T-helper 2 cell treated with Interferon-gamma antibody and Interleukin-4, amounts not matched to agents 100 ng/mL and 5 ng/mL, for 36 hours (primary cell): ENCODE data around the gene ROMO1. TPM values are rescaled to one million over a fixed set of nuclear protein-coding genes. Genes with fewer than 3 reads are reported as not detected.

Experiments used
- intact Hi-C: fragments of 100-400 bp; cut with micrococcal nuclease; formaldehyde crosslinking; loops from one replicate; pipeline ENCODE4 v1.15.1; 2023
- total RNA-seq: library from RNA; stranded (reverse); gene quantifications from 2 replicates; pipeline ENCODE4 v1.2.3, GENCODE V29; 2022

Gene ROMO1
- total RNA-seq, 1 donor from 2014 or later: 98.1 TPM

DNA sequence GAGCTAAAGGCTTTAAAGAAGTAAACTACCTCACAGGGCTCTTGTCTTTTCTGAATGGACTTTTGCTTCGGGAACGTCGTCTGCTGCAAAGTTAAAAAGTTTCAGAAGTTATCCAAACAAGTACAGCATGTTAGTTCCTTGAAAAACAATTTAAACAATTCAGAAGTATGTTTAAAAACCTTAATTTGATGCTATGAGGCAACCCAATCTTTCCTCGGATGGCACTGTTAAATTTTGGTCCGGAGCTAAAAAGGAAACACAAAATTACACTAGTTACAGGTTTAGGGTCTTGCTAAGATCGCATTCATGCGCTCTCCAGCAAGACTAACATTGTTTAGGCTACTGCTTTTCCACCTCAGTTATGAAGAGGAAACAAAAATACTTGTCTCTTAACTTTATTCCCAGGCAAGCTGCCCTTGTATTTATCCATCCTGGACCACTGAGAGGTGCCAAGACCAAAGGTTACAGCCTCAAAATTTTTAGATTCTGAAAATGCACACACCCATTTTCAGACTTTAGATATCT lies 30.1 kb downstream of the ROMO1 start:
- intact Hi-C loops: no loop called here

DNA sequence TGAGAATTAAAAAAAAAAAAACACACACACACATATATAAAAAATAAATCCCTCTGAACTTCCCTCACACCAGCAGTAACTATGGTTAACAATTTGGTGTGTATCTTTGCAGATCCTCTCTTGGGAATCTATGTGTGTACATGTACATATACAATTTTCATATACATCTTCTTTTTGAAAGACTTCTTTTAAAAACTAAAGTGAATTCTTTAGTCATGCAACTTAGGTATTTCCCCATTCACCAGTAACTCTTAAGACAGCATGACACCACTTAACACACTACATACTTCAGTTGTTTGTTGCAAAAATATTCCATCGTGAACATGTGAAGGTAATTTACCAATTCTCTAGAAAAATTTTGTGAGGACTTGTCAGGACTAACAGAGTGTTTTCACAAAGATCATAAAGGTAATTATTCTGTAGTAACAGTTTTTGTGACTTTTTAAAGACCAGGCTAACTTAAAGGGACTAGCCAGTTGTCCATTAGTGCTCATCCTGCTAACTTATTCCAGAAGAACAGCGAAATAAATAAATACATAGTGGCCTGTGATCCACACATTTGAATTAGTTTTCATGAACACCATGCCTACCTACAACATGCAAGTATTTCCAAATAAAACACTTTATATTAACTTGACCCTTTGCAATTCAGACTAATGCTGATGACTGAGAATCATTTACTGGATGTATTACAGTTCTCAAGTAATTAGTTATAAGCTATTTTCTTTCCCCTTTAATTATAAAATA lies 30.8 kb downstream of the ROMO1 start:
- intact Hi-C loops: no loop called here

DNA sequence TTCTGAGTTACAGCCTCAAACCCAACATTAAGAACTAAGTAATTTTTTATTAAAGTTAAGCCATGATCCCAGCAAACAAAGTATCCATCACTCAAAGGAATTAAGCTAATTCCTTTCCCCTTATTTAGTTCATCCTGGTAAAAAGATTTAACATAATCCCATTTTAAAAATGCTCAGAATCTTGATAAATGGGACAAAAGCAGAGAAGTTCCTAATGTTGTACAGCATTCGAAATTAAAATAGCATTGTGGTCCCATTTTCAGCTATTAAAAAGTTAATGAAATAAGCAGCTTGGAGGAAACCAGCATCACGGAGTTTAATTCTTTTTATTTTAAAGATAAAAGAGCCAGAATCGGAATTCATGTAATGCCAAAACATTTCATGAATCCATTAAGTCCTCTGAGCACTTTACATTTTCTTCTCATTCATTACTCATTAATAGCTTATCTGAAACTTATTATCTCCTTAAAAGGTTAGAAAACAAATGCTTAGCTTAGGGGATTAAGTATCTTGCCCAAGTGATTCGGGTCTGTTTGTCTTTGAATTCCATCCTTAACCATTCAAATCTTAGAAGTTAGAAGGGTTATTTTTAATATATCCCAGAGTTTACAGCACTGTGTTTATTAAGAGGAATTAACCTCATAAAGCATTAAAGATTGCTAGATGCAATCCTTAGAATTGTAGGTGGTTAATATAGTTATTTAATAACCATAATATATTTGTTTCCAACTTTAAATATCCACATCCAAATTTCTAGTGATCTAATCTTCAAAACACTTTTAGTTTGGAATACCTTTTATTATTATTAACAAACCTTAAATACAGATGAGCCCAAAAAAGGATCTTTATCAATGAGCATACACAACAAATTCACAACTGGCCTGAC lies 31.6 kb downstream of the ROMO1 start:
- intact Hi-C loops: no loop called here

DNA sequence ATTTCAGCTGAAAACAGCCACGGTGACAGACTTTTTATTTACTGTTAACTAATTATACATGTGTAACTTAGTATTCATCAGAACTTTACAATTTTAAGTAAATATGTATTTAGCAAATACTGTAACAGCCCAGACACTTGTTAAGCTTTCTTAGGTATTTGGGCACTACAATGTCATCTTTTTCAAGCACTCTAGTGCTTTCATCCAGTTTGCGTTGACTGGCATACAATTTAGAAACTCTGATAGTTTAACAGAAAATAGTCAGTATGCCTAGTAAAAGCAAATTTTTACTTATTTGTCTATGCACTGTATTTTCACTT lies 32.2 kb downstream of the ROMO1 start:
- intact Hi-C loops: no loop called here

DNA sequence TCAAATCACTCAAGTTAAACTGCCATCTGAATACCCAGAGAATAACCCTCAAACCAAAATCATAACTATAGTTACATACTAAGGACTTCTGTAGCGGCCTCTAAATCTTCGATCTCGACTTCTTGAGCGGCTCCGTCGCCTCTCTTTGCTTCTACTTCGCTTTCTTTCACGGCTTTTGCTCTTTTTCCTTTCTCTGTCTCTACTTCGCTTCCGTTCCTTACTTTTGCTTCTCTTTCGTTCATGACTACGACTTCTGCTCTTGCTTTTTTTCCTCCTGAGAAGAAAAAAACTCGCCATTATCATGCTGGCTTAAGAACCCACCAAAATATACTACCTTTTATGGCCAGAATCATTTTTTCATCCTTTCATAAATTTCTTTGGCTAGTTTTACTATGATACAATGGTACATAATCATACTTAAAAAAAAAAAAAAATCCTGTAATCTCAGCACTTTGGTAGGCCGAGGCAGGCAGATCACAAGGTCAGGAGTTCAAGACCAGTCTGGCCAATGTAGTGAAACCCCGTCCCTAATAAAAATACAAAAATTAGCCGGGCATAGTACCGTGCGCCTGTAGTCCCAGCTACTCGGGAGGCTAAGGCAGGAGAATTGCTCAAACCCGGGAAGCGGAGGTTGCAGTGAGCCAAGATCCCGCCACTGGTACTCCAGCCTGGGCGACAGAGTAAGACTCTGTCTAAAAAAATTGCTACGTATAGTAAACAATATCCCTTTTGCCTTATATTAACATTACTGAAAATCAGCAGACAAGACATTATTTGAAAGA lies 32.8 kb downstream of the ROMO1 start:
- intact Hi-C loops: no loop called here

DNA sequence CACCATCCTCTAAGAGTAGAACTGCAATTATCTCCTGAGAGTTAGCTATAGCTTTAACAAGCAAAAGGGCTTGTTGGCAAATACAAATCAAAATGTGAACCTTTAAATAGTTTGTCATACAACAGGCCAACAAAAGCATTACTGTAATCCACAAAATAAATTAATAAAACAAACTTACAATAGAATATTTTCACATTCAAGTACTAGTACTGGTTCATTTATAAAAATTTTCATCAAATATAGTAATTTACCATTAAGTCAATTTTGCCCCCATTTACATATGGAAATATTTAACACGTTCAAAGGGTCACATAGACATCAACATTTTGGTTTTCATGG lies 33.4 kb downstream of the ROMO1 start:
- intact Hi-C loops: no loop called here

DNA sequence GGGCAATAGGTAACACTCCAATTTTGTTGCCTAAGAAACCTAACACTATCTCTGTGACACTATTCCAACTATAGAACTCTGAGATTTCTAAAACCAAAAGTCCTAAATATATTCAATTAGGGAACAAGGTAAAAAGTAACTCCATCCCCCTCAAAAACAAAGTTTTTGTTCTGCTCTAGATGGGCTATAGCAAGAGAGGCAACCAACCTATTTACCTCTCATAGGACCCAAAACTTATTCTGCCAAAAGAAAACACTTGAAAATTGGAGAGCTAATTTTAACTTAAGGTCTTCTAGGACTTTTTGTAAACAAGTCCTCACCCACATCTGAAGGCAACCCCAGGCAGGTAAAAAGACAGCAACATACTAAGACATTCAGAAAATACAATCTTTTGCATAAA lies 35.2 kb downstream of the ROMO1 start:
- intact Hi-C loops: no loop called here

DNA sequence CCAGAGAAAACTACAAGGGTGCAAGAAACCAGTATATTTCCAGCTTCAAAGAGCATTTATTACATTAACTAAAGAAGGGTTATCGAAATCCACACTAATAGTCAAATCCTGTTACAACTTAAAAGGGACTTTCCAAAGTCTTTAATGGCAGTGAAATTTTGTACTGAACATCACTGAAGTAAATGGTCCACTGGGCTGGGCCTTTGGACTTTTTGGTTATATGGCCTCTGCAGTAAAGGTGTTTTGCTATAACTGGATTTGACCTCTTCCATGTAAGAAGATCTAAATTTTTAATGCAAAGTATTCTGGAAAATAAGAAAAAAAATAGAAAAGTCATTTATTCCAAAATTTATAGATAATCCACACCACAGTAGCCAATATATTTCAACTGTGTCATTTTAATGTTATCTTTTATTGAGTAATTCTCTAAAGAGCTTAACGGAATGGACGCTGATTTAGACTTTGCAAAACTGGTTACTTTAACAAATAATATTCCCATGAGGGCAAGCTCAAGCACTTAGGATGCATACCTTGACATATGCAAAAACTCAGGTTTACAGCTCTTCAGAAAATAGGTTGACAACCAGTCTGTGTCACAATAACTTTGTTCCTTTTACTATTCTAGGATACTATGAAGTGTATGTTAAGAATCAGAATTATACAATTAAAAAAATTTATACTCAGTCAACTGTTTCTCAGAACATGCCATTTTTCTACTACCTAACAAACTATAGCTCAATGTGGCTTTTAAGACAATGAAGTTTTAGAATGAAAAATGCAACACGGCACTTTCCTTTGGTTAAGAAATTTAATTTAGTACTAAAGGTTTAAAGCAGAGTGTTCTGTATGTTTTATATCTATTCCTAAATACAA lies 35.8 kb downstream of the ROMO1 start:
- intact Hi-C loops: no loop called here

DNA sequence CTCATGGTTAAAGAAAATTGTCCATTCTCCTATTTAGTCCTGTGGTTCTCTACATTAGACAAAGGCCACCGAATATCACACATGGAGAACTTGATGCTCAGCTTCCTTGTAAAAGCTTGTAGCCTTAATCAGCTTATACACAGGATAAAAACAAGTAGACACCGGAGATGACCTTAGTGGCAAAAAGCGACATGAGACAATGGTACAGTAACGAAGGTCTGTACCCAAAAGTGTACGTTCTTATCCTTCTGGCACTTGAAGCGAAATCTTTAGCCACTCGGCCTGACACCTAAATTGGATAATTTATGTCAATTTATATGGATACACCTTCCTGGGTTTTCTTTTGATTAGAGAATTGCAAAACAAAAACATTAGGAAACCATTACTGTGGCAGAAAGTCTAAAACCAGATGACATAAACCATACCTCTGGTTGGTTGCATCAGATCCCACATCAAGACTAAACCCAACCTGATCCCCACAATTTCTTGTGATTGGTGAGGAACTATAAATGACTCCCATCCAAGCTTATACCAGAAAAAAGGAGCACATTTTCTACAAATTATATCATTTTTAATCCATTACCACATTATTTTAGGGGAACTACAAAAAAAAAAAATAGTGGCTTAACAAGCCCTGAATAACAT lies 36.7 kb downstream of the ROMO1 start:
- intact Hi-C loops: no loop called here

DNA sequence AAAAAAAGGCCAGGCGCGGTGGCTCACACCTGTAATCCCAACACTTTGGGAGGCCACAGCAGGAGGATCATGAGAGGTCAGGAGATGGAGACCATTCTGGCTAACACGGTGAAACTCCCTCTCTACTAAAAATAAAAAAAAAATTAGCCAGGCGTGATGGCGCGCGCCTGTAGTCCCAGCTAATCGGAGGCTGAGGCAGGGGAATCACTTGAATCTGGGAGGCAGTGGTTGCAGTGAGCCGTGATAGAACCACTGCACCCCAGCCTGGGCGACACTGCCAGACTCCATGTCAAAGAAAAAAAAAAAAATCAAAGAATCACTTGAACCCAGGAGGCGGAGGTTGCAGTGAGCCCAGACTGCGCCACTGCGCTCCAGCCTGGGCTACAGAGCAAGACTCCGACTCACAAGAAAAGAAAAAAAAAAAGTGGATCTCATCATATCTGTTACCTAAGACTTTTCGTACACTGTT lies 38.7 kb downstream of the ROMO1 start:
- intact Hi-C loops: no loop called here

DNA sequence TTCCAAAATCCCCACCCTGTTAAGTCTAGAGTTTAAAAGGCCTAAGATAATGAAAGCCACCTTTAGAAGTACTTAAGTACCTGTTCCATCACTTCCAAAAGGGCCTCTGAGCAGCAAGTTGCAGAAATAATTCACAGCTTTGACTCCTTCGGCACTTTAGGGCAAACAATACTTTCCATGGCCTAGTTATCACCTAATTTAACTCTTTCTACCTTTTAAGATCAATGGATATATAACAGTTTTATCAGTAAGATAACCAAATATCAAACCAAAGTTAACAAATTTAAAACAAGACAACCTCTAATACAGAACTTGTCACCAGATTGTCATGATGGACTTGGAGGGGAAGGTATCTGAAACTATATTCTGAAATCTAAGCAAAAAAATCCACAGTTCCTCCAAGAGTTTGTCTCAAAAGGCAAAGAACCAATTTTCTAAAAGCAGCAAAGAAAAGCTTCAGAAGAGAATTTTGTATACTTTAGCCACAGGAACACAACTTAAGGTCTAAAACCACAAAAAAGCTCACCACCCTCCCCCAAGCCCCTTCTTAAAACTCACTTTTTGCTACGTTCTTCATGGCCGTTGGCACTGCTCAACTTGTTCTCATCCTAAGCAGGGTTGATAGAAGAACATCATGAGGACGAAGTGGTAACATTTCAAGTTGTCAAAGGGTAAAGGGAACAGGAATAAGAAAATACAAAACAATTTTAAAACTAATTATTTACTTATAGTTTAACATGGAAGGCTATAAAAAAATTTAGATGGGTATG lies 39.4 kb downstream of the ROMO1 start:
- intact Hi-C loops: loop anchor here (1.0 kb wide), 1 partner anchor 119 kb away; no protein-coding TSS in a partner anchor

DNA sequence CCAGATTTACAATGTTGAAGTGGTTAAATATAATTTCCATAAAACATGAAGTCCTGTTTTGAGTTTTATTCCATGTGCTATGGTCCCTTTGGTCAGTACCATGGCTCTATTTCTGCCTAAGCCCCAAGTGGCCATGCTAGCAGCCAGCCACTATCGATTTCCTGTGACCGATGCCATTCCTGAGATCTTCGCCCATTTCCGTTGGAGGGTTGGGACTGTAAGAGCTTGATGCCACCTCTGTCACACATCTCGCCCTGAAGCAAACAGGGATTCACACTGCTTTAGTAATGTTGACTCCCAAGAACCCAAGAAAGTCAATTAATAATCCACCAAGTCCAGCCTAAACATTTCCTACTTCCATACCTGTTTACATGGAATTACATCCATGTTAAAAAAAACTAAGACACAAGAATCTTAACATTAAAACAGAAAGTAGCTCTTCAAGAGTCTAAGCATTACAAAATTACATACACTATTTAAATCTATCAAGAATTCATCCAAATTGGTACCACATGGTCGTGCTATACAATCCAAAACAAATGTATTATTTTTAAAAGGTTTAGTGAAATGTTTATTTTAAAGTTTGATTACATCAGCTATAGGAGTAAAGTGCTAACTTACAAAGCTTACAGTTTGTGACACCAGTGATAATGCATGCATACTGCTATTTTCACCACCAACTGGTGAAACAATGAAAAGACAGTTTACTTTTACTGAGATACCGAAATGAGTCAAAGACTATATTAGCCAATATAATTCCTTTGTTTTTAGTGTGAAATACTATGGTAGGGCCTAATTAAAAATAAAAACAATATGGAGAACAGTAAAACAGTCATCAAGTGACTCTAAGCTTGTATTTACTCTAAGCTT lies 40.3 kb downstream of the ROMO1 start:
- intact Hi-C loops: loop anchor here (1.0 to 5.0 kb wide), 4 partner anchors 120 to 498 kb away; partner anchors contain the start of gene AAR2

DNA sequence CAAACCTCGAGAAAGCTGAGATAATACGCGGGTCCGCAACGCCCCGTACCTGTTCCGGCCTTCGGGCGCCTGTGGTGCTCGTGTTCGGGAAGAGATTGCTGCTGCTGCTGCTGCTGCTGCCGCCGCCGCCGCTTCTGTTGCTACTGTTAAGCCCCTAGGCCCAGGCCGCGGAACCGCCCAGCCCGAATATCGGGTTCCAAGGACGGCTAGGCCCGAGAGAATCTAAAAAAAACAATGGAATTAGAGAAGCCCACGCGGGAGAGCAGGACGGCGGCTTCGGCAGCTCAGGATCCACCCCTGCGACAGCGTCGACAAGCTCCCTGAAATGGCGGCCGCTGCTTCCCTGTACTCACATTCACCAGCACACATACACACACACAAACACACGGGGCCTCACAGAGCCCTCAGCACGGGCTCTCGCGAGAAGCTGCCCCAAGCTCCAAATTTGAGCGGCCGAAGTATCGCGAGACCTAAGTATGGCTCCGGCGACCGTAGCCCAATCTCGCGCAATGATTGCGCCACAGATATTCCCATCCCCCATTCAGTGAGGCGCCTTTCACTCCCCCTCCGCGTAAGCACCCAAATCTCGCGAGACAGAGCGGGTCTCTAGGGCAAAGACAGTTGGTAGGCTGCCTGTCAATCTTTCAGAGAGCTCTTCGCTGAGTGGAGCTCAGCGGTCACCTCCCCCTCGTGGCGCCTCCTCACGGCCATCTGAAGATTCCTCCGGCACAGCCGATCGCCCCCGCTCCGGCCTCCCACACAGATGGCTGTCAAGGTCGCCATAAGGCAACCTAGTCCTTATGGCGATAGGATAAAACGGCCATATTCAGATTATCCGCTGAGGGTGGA lies 42.9 kb downstream of the ROMO1 start, which contains the start of gene RBM39:
RBM39 (minus strand) TSS at position 369 of the 849 bp plus-strand sequence. CDS start 1,386 bp downstream, outside the sequence.
- intact Hi-C loops: loop anchor here (1.0 to 5.0 kb wide), 8 partner anchors 30 to 495 kb away; partner anchors contain the start of genes AAR2, CPNE1, NFS1 and PHF20

DNA sequence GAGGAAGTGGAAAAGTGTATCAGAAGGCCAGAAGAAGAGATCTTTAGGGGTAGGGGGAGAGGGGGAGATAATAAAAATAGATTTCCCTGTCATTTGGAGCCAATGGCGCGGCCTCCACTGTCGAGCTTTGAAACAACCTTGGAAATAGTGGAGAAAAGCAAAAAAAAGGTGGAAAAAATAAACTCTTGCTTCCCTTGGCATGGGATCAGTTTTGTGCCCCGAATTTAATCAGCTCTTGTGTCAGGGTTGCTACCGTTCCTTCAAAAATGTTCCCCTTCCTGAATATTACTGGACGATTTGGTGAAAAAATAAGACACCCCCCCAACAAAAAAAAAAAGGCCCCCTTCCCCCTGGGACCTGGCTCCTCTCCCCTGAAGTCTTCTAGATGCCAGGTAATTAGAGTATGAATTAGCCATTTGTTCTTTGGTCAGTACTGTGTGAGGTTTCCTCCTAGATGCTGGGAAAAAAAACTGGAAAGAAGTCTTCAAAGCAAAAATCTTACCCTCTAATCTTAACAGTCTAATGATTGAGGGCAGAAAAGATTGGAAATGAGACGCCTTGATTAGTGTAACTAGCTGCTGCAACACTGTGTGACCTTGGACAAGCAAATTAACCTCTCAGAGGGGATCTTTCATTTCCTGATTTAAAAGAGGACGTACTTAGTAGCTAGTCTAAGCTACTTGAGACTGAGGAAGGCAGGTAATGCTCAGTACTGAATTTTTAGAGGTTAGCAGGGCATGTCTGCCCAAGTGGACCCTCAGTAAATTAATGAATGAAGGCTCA lies 43.7 kb downstream of the ROMO1 start:
- intact Hi-C loops: loop anchor here (1.0 to 5.0 kb wide), 7 partner anchors 29 to 494 kb away; partner anchors contain the start of genes AAR2, CPNE1, NFS1 and PHF20

DNA sequence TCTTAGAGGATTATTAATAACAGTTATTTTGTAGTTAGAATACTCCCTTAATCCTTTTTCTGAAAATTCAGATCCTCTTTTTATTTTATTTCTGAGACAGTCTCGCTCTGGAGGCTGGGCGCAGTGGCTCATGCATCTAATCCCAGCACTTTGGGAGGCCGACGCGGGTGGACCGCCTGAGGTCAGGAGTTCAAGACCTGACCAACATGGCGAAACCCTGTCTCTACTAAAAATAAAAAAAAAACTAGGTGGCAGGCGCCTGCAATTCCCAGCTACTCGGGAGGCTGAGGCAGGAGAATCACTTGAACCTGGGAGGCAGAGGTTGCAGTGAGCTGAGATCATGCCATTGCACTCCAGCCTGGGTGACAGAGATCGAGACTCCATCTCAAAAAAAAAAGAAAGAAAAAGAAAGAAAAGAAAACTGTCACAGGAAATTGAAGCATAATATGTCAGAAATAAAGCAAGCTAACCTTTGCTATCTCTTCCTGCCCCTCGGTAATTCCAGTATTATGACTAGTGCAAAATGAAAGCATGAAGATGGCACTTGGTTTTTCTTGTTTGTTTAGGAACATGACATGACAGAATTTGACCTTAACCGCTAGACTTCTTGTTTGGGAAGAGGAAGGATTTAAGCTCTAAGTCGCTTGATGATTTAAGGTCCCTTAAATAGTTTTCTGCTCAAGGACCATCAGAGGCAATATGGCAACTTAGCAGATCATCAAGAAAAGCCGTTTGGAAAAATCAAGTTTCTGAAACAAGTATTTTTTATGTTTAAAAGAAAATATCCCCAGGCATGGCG lies 44.7 kb downstream of the ROMO1 start:
- intact Hi-C loops: loop anchor here (2.0 to 5.0 kb wide), 3 partner anchors 45 to 493 kb away; partner anchors contain the start of genes AAR2, NFS1 and ROMO1
